NCI-H774 (cell line): ENCODE measurements around the gene RPP25L.

ENCODE experiments used
- DNase-seq: peaks from one replicate; lab custom pipeline; 2025; lab: John Stamatoyannopoulos, UW

Gene RPP25L

GRCh38 chr9:34637356-34638137, 25.6 kb upstream of the RPP25L start, which contains the start of gene SIGMAR1:
SIGMAR1 (minus strand) TSS chr9:34637787; CDS start chr9:34637697, 90 bp downstream.
- peak; percentile 92 for DNase-seq

DNA sequence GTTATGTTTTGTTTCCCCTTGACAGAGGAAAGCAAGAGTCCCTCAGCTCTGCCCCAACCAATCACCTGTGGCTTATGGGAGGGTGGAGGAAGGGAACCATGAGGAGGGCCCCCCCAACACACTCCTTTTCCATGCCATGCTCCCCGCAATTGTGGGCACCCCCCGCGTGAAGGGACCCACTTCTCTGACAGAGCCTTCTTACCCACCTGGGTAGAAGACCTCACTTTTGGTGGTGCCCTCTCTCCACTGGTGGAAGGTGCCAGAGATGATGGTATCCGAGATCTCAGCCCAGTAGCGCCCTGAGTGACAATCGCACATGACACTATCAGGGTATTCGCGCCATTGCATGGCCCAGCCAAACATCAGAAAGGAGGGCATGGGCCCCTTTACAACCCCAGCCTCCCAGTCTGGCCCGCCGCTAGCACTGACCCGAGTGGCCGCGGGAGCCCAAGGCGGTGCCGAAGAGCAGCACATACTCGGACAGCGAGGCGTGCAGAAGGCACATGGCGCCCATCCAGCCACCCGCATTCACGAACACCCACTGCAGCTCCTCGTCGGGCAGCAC, 25.0 kb upstream of the RPP25L start:
- DNase-seq: no peak

DNA sequence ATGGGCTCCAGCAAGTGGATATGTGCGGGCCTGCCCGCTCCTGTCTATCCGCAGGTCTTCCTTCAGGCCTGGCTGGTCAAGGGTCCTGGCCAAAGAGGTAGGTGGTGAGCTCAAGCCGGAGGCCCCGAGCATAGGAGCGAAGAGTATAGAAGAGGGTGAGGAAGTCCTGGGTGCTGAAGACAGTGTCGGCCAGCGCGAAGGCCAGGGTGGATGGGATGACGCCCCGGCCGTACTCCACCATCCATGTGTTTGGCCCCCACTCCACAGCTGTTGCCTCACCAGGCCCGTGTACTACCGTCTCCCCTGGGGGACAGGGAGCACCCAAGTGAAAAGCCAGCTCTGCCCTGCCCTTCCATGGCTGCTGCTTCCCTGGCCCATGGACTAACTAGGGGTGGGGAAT, 23.7 kb upstream of the RPP25L start:
- DNase-seq: no peak

DNA sequence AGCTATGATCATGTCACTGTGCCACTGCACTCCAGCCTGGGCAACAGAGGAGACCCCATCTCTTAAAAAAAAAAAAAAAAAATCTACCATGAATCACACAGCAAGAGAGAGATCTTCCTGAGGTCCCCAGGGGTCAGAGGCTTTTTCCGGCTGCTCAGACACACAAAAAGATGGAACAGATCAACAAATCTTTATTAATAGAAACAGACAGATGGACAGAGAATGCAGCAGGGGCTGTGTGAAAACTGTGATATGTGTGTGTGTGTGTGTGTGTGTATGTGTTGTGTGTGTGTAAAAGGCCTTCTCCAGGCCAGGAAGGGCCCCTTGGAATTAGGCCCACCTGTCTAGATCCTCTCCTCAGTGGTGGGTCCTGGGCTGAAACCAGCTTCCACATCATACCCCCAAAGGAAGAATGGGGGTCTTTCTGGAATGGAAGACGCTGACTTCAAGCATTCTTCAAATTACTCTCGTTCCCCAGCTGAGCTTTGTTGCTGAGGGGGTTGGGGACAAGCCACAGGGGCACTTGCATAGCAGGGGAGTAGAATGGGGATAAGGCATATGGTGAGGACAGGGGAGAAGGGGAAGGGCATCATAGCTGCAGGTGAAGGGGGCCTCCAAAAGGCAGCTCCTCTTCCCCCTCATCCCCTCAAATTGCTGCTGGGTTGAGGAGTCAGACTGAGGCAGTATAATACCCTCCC, 22.8 kb upstream of the RPP25L start:
- no peak for DNase-seq

DNA sequence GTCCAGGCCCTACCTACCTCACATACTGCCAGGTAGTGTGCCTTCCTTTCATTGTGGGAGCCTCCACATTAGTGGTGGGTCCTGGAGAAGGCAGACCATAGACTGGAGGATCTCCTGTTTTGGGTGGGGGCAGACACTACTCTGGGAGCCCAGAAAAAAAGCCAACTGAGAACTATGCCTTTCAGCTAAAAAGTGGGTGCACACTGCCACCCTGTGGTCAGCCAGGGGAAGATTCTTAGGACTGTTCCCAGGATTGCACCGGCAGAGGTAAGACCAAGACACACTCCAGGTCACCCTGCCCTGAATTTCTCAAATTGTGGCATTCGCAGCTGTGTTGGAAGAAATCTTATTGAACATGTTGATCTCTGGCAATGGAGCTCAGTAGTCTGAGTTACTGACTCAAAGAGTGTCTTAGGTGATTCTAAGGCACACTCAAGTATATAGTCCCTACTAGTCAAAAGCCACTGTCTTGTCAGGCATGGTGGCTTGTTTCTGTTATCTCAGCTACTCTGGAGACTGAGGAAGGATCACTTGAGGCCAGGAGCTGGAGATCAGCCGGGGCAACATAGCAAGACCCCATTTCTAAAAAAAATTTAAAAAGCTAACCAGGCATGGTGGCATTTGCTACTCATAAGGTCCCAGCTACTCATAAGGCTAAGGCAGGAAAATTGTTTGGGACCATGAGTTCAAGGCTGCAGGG, 22.1 kb upstream of the RPP25L start:
- peak; percentile 22 for DNase-seq

DNA sequence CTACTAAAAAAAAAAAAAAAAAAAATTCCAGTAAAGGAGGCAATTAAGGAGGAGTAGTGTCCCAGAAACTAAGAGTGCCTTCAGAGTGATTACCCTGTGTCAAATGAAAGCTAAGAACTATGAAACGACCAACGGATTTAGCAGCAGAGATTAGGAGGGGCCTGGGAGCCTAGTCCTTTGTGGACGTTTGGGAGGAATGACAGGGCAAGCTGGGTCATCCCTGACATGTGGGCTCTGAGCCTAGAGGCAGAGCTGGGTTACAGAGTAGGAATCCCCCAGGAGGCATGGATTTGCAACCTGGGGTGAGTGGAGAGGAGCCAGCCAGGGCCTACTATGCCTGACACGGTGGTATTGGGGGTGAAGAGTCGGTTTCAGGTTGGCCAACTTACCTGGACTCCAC, 21.3 kb upstream of the RPP25L start:
- no peak for DNase-seq

DNA sequence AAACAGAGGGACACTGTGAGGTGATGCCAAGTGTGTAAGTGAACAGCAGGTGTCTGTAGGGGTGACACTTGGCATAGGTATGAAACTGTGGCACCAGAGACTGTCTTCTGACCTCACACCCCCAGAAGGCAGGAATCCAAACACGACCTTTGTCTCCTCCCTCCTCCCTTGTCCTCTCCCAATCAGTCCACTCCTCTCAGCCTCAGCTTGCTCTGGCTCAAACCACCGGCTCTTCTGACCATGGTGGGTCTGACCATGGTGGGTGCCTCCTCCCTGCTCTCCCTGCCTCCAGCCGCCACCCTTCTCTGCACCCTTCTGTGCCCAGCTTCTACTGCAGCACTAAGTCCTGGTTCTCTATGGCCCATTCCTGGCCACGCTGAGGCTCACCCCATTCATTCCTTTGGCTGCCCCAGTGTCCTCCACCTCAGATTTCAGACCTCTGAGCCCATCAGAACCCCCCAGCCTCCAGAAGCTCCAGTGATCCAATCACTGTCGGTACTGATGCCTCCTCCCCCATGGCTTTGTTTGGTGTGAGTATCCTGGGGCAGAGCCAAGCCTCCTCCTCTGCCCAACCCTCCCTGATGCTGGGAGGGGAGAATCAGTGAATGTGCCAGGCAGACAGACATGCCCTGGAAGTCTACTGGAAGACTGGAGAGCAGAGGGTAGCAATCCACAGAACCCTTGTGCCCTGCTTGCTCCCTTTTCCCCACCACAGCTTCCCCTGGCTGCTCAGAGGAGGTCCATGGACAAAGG, 18.7 kb upstream of the RPP25L start:
- no peak for DNase-seq

- no peak for DNase-seq
Observed at GRCh38 chr9:34629491-34629808, 17.6 kb upstream of the RPP25L start.

DNA sequence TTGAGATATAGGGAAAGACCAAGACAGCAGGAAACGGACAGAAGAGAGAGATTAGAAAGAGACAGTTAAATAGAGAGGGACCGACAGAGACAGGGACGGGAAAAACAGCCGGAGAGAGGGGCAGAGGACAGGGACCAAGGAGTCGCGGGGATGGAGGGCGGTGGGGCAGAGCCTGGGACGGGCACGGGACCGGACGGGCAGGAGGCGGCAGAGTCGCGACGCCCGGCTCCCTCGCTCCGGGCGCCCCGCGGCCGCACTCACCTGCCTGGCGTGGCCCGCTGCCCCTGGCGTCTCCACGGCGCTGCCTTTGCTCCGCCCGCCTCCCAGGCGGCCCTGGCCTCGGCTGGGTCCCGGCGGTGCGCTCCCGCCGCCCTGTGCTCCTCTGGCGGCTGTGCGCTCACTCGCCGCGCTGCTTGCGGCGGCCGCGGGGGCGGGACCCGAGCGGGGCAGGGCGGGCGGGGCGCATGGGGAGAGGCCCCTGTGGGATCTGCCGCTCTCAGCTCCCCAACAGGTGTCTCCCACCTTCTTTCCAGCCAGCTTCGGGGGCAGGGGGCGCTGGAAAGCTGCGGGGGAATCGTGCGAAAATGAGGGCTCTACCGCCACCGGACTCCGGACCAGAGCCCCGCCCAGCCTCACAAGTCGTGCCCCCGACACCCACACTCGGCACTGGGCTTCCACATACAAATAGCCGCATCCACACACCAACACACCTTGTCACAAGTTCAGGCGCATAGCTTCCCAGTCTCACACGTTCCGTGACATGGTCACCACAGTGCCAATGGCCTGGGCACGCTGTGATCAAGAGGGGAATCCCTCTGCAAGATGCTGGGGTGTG, 17.0 kb upstream of the RPP25L start, which contains the start of gene ARID3C:
ARID3C (minus strand) TSS at position 411 of the 835 bp plus-strand sequence. CDS start 1,052 bp downstream, outside the sequence.
- peak; percentile 10 for DNase-seq

DNA sequence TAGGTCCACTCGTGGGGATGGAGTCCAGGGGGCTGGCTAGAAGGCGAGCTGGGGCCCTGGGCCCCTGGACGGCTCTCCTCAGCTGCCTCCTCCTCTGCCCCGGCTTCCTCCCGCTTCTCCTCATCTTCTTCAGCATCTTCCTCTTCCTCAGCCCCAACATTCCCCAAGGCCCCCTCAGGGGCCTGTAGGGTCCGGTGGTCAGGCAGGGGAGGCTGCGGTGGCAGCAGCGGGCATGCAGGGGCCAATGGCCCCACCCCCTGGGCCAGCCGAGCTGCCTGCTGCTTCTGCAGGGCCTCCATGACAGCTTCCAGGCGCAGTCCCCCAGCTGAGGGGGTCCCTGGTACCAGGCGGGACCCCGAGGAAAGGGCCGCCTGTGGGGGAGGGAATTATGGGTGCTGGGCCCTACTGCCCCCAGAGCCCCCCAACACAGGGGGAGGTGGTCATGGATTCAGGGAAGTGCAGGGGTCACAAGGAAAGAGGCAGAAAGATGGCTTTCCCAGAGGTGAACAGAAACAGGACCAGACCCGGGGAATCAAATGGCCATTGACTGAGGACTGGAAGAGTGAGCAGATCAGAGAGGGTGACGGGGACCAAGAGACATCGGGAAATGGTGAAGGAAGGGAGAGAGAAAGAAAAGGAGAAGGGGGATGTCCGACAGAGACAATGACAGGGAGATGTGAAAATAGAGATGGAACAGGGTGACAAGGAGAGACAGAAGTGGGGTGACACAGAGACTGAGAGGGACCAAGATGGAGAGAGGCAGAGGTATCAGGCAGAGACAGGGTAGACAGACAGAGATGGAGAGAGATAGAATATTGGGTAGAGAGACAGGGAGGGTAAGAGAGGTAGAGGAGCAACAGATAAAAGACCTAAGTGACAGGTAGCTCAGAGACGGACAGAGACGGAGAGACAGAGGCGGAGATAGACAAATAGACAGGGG, 16.1 kb upstream of the RPP25L start:
- no peak for DNase-seq

GRCh38 chr9:34625186-34625486, 13.2 kb upstream of the RPP25L start:
- DNase-seq: no peak

DNA sequence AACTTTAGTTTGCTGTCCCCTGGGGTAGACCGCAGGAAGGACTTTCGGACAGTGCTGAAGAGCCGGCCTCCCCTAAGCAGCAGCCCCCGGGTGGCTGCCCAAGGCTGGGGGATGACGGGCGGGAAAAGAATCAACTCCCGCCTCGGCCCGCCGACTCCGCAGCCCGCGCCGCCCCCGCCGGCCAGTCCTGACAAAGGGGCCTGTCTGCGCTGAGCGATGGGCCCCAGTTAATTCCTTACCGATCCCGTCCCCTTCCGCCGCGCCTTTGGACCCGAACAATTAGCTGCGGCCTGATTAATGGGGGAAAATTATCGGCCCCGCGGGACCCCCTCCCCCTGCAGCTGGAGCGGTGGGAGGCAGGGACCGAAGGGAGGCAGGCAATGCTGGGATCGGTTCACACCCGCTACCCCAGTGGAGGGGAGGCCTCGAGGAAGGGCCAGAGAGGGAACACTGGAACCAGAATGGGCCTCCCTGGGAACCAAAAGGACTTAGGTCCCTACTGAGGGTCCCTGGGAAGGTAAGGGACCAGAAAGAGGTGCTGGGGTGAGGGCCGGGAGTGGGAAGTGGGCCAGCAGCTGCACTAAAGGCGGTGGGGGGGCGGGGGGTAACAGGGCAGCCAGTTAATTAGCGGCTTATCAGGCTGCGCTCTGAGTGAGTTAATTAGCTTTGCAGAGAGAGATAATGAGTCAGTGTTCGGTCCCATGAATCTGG, 12.7 kb upstream of the RPP25L start:
- no peak for DNase-seq

GRCh38 chr9:34623374-34624235, 11.7 kb upstream of the RPP25L start:
- DNase-seq: no peak

- DNase-seq: peak; percentile 87
Observed at GRCh38 chr9:34620061-34620994, 8.4 kb upstream of the RPP25L start, which contains the start of gene DCTN3. DCTN3 (minus strand) TSS chr9:34620495; CDS start chr9:34620464, 31 bp downstream.

GRCh38 chr9:34615132-34615531, 3.2 kb upstream of the RPP25L start:
- DNase-seq: no peak

GRCh38 chr9:34612788-34613390, 992 bp upstream of the RPP25L start:
- DNase-seq: peak; percentile 53
